K562 (cell line): ENCODE measurements around the gene RMND5B. TPM values are rescaled to one million over a fixed set of nuclear protein-coding genes. Genes with fewer than 3 reads are reported as not detected.

Experiments used
- ATF4 ChIP-seq: fragments of 450-650 bp; formaldehyde crosslinking; IDR thresholded peaks from 2 replicates; pipeline ENCODE4 v1.4.0; 2022; ENCODE audit warnings: mild to moderate bottlenecking, moderate library complexity
- GATAD2B ChIP-seq: fragments of 450-650 bp; IDR thresholded peaks from 2 replicates; pipeline ENCODE4 v1.6.1; 2017; ENCODE audit warnings: mild to moderate bottlenecking, borderline replicate concordance
- HDAC3 ChIP-seq: fragments of 450-650 bp; IDR thresholded peaks from 2 replicates; pipeline ENCODE4 v1.6.1; 2018; ENCODE audit warnings: borderline replicate concordance, mild to moderate bottlenecking, moderate library complexity; ENCODE audit not compliant: partially characterized antibody
- HMG20A ChIP-seq: fragments of 450-650 bp; formaldehyde crosslinking; conservative IDR thresholded peaks from 2 replicates; pipeline ENCODE4 v1.4.0; 2020; ENCODE audit warnings: mild to moderate bottlenecking, mixed read lengths
- KHSRP ChIP-seq: fragments of 450-650 bp; IDR thresholded peaks from 2 replicates; pipeline ENCODE4 v1.6.1; 2017
- MNT ChIP-seq, 2 experiments: fragments of 450-650 bp; conservative IDR thresholded peaks; 2 replicates each; pipeline ENCODE4 v1.6.1; 2017; ENCODE audit warnings: mild to moderate bottlenecking in 2 of 2, moderate library complexity in 2 of 2
- MYC ChIP-seq, 2 experiments: fragments of 250-450 bp in 1 of 2; sonication (Bioruptor Pico) in 1 of 2; IDR thresholded peaks; 2 replicates each; pipeline versions ENCODE4 v1.5.1 to v1.6.1; 2012 to 2021; ENCODE audit warnings: low read depth in 2 of 2, borderline replicate concordance in 1 of 2, improper control_type of control experiment in 1 of 2, low read length in 1 of 2, mild to moderate bottlenecking in 1 of 2, moderate library complexity in 1 of 2
- PHB2 ChIP-seq: fragments of 450-650 bp; IDR thresholded peaks from 2 replicates; pipeline ENCODE4 v1.6.1; 2017; ENCODE audit warnings: low read depth
- PHF8 ChIP-seq: fragments of 200-600 bp; sonication (generic); IDR thresholded peaks from 2 replicates; pipeline ENCODE4 v1.6.1; 2012; ENCODE audit warnings: mixed run types, mild to moderate bottlenecking, inconsistent platforms, low read length, moderate library complexity, borderline replicate concordance
- POLR3G ChIP-seq: IDR thresholded peaks from 2 replicates; pipeline ENCODE4 v1.6.1; 2011; ENCODE audit not compliant: insufficient read length, insufficient replicate concordance; ENCODE audit errors: extremely low read depth
- PTBP1 ChIP-seq: fragments of 200-400 bp; formaldehyde crosslinking; IDR thresholded peaks from 2 replicates; pipeline ENCODE4 v1.6.1; 2017; ENCODE audit warnings: low read depth, low read length
- SMAD3 ChIP-seq: fragments of 450-650 bp; formaldehyde crosslinking; conservative IDR thresholded peaks from 2 replicates; pipeline ENCODE4 v1.4.0; 2020; ENCODE audit warnings: mild to moderate bottlenecking
- STAT5A ChIP-seq: IDR thresholded peaks from 2 replicates; pipeline ENCODE4 v1.6.1; 2012; ENCODE audit warnings: low read length, inconsistent platforms, borderline replicate concordance
- THRA ChIP-seq: fragments of 450-650 bp; IDR thresholded peaks from 2 replicates; pipeline ENCODE4 v1.6.1; 2017; ENCODE audit warnings: mild to moderate bottlenecking, moderate library complexity
- ZEB2 ChIP-seq: fragments of 450-650 bp; IDR thresholded peaks from 2 replicates; pipeline ENCODE4 v1.6.1; 2016
- ZNF165 ChIP-seq: fragments of 250-450 bp; sonication (Bioruptor Pico); IDR thresholded peaks from 2 replicates; pipeline ENCODE4 v1.4.0; 2020; ENCODE audit warnings: borderline replicate concordance
- ZNF23 ChIP-seq: fragments of 250-450 bp; sonication (Bioruptor Pico); IDR thresholded peaks from 2 replicates; pipeline ENCODE4 v1.4.0; 2020; ENCODE audit warnings: mild to moderate bottlenecking
- ZNF274 ChIP-seq: IDR thresholded peaks from 2 replicates; pipeline ENCODE4 v1.6.1; 2011; ENCODE audit warnings: low read depth, mild to moderate bottlenecking, low read length, moderate library complexity, borderline replicate concordance
- ZNF668 ChIP-seq: fragments of 250-450 bp; sonication (Bioruptor Pico); IDR thresholded peaks from 2 replicates; pipeline ENCODE4 v1.8.0; 2022; ENCODE audit warnings: mild to moderate bottlenecking, inconsistent platforms
- polyA plus RNA-seq, 8 experiments: library from polyadenylated mRNA; depleted of rRNA in 4 of 8; stranded (reverse) in 5 of 8; unstranded in 3 of 8; fragments of >200 nt; fragmentation: Nextera tagmentation in 2 of 8; fragmentation: Illumina TruSeq in 1 of 8; extraction: Ambion mirVana in 2 of 8; extraction: Trizol in 1 of 8; gene quantifications; 2 replicates each; pipeline versions ENCODE4 v1.2.1 to v1.2.3, GENCODE V29; 2011 to 2014; ENCODE audit warnings: inconsistent platforms in 1 of 8, missing spikeins in 1 of 8
- total RNA-seq, 7 experiments: library from RNA; depleted of rRNA in 6 of 7; stranded (reverse); fragments of >200 nt in 6 of 7; fragmentation: Illumina TruSeq in 2 of 7; extraction: Trizol in 2 of 7; gene quantifications; 2 replicates each; pipeline versions ENCODE4 v1.2.1 to v1.2.3, GENCODE V29; 2011 to 2021; ENCODE audit warnings: low replicate concordance in 1 of 7
- TF ChIP-seq, protein P1 (sequence below): fragments of 250-450 bp; sonication (Bioruptor Pico); IDR thresholded peaks from 2 replicates; pipeline ENCODE4 v1.5.0; 2020; ENCODE audit warnings: mild to moderate bottlenecking
- TF ChIP-seq, protein P2 (sequence below): fragments of 200-800 bp; sonication (Bioruptor generic); IDR thresholded peaks from 2 replicates; pipeline ENCODE4 v1.6.1; 2017; ENCODE audit warnings: missing genetic modification characterization, missing compliant biosample characterization

Gene RMND5B
- total and polyA plus RNA-seq, 9 of the 15 experiments (the other 6 are each of a cell fraction or from before 2014, with no cell fraction given): 2.6 to 57.0 (median 28.3) TPM

- peak; percentile 71 to 86 for TF ChIP-seq MNT (conservative IDR thresholded peaks at IDR 0.05)
- TF ChIP-seq HDAC3: no peak
- TF ChIP-seq PHB2: no peak
- no peak for TF ChIP-seq ZNF668 (CRISPR knock-in tag)
- no peak for TF ChIP-seq THRA
- TF ChIP-seq SMAD3 (CRISPR knock-in tag): no peak
- no peak for TF ChIP-seq ZNF23 (CRISPR knock-in tag)
- peak; percentile 60; the same call in 1 of the 2 replicates for TF ChIP-seq MYC (IDR thresholded peaks at IDR 0.05; ENCODE audit: low read depth, low read length)
- TF ChIP-seq MYC (CRISPR knock-in tag; IDR thresholded peaks at IDR 0.05; ENCODE audit: borderline replicate concordance, low read depth): no peak
- no peak for TF ChIP-seq ZEB2
- TF ChIP-seq, protein P1, sequence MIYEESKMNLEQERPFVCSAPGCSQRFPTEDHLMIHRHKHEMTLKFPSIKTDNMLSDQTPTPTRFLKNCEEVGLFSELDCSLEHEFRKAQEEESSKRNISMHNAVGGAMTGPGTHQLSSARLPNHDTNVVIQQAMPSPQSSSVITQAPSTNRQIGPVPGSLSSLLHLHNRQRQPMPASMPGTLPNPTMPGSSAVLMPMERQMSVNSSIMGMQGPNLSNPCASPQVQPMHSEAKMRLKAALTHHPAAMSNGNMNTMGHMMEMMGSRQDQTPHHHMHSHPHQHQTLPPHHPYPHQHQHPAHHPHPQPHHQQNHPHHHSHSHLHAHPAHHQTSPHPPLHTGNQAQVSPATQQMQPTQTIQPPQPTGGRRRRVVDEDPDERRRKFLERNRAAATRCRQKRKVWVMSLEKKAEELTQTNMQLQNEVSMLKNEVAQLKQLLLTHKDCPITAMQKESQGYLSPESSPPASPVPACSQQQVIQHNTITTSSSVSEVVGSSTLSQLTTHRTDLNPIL: no peak
- TF ChIP-seq ZNF274: no peak
- TF ChIP-seq POLR3G: no peak
- TF ChIP-seq ATF4 (CRISPR knock-in tag): no peak
- TF ChIP-seq PTBP1: no peak
- TF ChIP-seq HMG20A (CRISPR knock-in tag): no peak
- peak; percentile 92; the same call in 1 of the 2 replicates for TF ChIP-seq GATAD2B
- no peak for TF ChIP-seq KHSRP
- TF ChIP-seq, protein P2, sequence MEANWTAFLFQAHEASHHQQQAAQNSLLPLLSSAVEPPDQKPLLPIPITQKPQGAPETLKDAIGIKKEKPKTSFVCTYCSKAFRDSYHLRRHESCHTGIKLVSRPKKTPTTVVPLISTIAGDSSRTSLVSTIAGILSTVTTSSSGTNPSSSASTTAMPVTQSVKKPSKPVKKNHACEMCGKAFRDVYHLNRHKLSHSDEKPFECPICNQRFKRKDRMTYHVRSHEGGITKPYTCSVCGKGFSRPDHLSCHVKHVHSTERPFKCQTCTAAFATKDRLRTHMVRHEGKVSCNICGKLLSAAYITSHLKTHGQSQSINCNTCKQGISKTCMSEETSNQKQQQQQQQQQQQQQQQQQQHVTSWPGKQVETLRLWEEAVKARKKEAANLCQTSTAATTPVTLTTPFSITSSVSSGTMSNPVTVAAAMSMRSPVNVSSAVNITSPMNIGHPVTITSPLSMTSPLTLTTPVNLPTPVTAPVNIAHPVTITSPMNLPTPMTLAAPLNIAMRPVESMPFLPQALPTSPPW: peak; percentile 52
- no peak; the same call in 1 of the 2 replicates for TF ChIP-seq STAT5A
- peak; percentile 85 for TF ChIP-seq PHF8
- TF ChIP-seq ZNF165: no peak
These were observed at the start of gene RMND5B (continued) for GRCh38 chr5:178130576-178131445.
